AG20443 (cell line): ENCODE results near the gene IKZF2.

ENCODE experiments used
- DNase-seq: peaks from one replicate; pipeline ENCODE4 v3.0.0; 2012; ENCODE audit warnings: low spot score, mixed read lengths

Gene IKZF2

GRCh38 chr2:212956665-212957607 lies 194.5 kb downstream of the IKZF2 start:
- DNase-seq, result no peak

GRCh38 chr2:212953170-212953920 lies 198.1 kb downstream of the IKZF2 start:
- DNase-seq, result no peak

- DNase-seq, result no peak
Measured at GRCh38 chr2:212949786-212950185, 201.6 kb downstream of the IKZF2 start.
